ENCODE measurements around the gene TMTC4. TPM values are rescaled to one million over a fixed set of nuclear protein-coding genes. Genes with fewer than 3 reads are reported as not detected.

The TMTC4 gene
- total RNA-seq, 1 experiment from 2014 or later, result 28.1 TPM

DNA sequence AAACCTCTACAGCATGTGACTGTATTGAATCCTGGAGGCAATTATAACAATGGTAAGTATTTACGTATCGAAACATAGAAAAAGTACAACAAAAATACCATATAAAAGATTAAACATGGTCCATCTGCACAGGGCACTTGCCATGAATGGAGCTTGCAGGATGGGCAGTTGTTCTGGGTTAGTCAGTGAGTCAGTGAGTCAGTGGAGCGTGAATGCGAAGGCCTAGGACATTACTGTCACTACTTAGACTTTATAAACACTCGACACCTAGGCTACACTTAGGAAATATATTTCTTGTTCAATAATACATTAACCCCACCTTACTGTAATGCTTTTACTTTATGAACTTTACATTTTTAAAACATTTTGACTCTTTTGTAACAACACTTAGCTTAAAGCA is 35.6 kb upstream of the TMTC4 start:
- Histone ChIP-seq H3K18ac (ENCODE audit: insufficient read length, low read depth, low read length) (no peak overlapping the region), H2BK15ac (ENCODE audit: low read depth, low read length) (no peak overlapping the region), H3K56ac (ENCODE audit: insufficient read length, low read depth, low read length) (no peak overlapping the region), H3K4me2 (ENCODE audit: insufficient read depth, insufficient read length, low read length) (no peak overlapping the region), H4K91ac (ENCODE audit: insufficient read length, low read depth, low read length) (no peak overlapping the region), H3K4ac (ENCODE audit: low read depth, low read length) (no peak overlapping the region), H2BK12ac (ENCODE audit: insufficient read length, low read depth, low read length) (no peak overlapping the region), H3K14ac (ENCODE audit: insufficient read depth, low read length) (no peak overlapping the region), H3K27me3 (ENCODE audit: insufficient read depth, low read length) (no peaks in the 10 kb centered on the region), H2BK120ac (ENCODE audit: low read depth, low read length, poor library complexity, severe bottlenecking) (no peak overlapping the region), H3K4me1 (ENCODE audit: insufficient read depth, low read length) (no peaks in the 10 kb centered on the region), H3K27ac (ENCODE audit: insufficient read length, low read depth, low read length) (no peak overlapping the region), H3K23ac (ENCODE audit: insufficient read length, low read depth, low read length) (no peak overlapping the region), H3T11ph (ENCODE audit: low read length) (no peak overlapping the region), H3K23me2 (ENCODE audit: insufficient read length, low read depth, low read length, poor library complexity, severe bottlenecking) (no peaks in the 10 kb centered on the region), H2AFZ (ENCODE audit: low read length) (no peak overlapping the region), H4K20me1 (ENCODE audit: control insufficient read depth, insufficient read depth, insufficient read length) (no peaks in the 10 kb centered on the region), H3K9me3 (ENCODE audit: control insufficient read depth, low read depth, low read length) (no peaks in the 10 kb centered on the region), H3K9ac (ENCODE audit: extremely low read depth, insufficient read length, low read length) (no peak overlapping the region), H3K79me1 (ENCODE audit: insufficient read depth, low read depth, low read length, poor library complexity, severe bottlenecking) (no peaks in the 10 kb centered on the region), H4K5ac (ENCODE audit: insufficient read length, low read depth, low read length) (no peak overlapping the region), H3K79me2 (ENCODE audit: insufficient read depth, low read length) (no peaks in the 10 kb centered on the region), H2AK5ac (ENCODE audit: insufficient read length, low read length) (no peak overlapping the region), H2BK20ac (ENCODE audit: low read depth, low read length, poor library complexity, severe bottlenecking) (no peak overlapping the region), H2BK5ac (ENCODE audit: insufficient read length, low read length) (no peak overlapping the region), H4K8ac (replicated peaks; ENCODE audit: insufficient read length, low read depth, low read length) (no peak overlapping the region)
- WGBS (ENCODE audit: extremely low coverage, insufficient read length, low lambda C conversion rate), result no CpG with 5 or more reads among the region's 5 CpGs
- H3K4me3 Mint-ChIP-seq, result no peak overlapping the region
- no peak for DNase-seq
- H3K27ac Mint-ChIP-seq, result no peak overlapping the region
- no peaks in the 10 kb centered on the region for H3K36me3 Mint-ChIP-seq (ENCODE audit: insufficient read depth in 1 of 3, low read depth in 3 of 3)
- TF ChIP-seq, protein P1, sequence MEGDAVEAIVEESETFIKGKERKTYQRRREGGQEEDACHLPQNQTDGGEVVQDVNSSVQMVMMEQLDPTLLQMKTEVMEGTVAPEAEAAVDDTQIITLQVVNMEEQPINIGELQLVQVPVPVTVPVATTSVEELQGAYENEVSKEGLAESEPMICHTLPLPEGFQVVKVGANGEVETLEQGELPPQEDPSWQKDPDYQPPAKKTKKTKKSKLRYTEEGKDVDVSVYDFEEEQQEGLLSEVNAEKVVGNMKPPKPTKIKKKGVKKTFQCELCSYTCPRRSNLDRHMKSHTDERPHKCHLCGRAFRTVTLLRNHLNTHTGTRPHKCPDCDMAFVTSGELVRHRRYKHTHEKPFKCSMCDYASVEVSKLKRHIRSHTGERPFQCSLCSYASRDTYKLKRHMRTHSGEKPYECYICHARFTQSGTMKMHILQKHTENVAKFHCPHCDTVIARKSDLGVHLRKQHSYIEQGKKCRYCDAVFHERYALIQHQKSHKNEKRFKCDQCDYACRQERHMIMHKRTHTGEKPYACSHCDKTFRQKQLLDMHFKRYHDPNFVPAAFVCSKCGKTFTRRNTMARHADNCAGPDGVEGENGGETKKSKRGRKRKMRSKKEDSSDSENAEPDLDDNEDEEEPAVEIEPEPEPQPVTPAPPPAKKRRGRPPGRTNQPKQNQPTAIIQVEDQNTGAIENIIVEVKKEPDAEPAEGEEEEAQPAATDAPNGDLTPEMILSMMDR (conservative IDR thresholded peaks at IDR 0.05), result no peak
- H3K27me3 Mint-ChIP-seq (ENCODE audit: low read depth), result no peaks in the 10 kb centered on the region; the same call in none of the 2 replicates
- no peaks in the 10 kb centered on the region for H3K9me3 Mint-ChIP-seq
- H3K4me1 Mint-ChIP-seq, result no peaks in the 10 kb centered on the region
